WTC11 (cell line): ENCODE measurements around the gene LYPD3. TPM values are rescaled to one million over a fixed set of nuclear protein-coding genes. Genes with fewer than 3 reads are reported as not detected.

Source experiments
- ATAC-seq: fragments of 200-7000 bp; cut with Tn5 transposase; 2 replicates; pipeline ENCODE4 v1.10.0; 2021; ENCODE audit warnings: mild to moderate bottlenecking, moderate library complexity
- CTCF ChIA-PET: fragments of 300-600 bp; sonication (Branson Sonifier 250); formaldehyde crosslinking; loops from one replicate; lab custom pipeline; 2021; ENCODE audit warnings: antibody characterized with exemption; lab: Charles Lee
- POLR2A ChIA-PET: fragments of 350-600 bp; sonication (Branson Sonifier 250); formaldehyde crosslinking; loops from one replicate; lab custom pipeline; 2021; ENCODE audit warnings: antibody characterized with exemption; lab: Charles Lee
- DNase-seq: peaks from one replicate; pipeline ENCODE4 v3.0.0; 2021; ENCODE audit warnings: low spot score
- H3K27ac Mint-ChIP-seq: 2 replicates; pipeline ENCODE4 v1.8.0; 2021; ENCODE audit warnings: mixed read lengths
- H3K27me3 Mint-ChIP-seq: 2 replicates; pipeline ENCODE4 v1.8.0; 2021; ENCODE audit warnings: low read depth, mild to moderate bottlenecking, moderate library complexity, mixed read lengths
- H3K36me3 Mint-ChIP-seq: 2 replicates; pipeline ENCODE4 v1.8.0; 2021; ENCODE audit warnings: mixed read lengths
- H3K4me1 Mint-ChIP-seq: 2 replicates; pipeline ENCODE4 v1.8.0; 2022; ENCODE audit warnings: mixed read lengths
- H3K4me3 Mint-ChIP-seq: 2 replicates; pipeline ENCODE4 v1.8.0; 2021; ENCODE audit warnings: mild to moderate bottlenecking, moderate library complexity, mixed read lengths
- H3K9me3 Mint-ChIP-seq: 2 replicates; pipeline ENCODE4 v1.8.0; 2021; ENCODE audit warnings: mixed read lengths
- ATF1 ChIP-seq: sonication (generic); formaldehyde crosslinking; IDR thresholded peaks from 2 replicates; pipeline ENCODE4 v1.8.1; 2023; ENCODE audit warnings: mild to moderate bottlenecking, moderate library complexity, missing genetic modification reagents
- GRHL2 ChIP-seq: fragments of 250-450 bp; sonication (Bioruptor Pico); IDR thresholded peaks from 2 replicates; pipeline ENCODE4 v1.8.0; 2022; ENCODE audit warnings: mild to moderate bottlenecking, moderate library complexity; ENCODE audit not compliant: insufficient replicate concordance, severe bottlenecking
- KAT7 ChIP-seq: sonication (generic); formaldehyde crosslinking; IDR thresholded peaks from 2 replicates; pipeline ENCODE4 v1.8.1; 2023; ENCODE audit warnings: missing genetic modification reagents, mild to moderate bottlenecking, borderline replicate concordance
- RELA ChIP-seq: sonication (generic); formaldehyde crosslinking; IDR thresholded peaks from 2 replicates; pipeline ENCODE4 v1.8.1; 2022; ENCODE audit warnings: missing genetic modification reagents, mild to moderate bottlenecking, borderline replicate concordance
- RORB ChIP-seq: fragments of 250-450 bp; sonication (Bioruptor Pico); IDR thresholded peaks from 2 replicates; pipeline ENCODE4 v1.9.0; 2021; ENCODE audit warnings: mild to moderate bottlenecking
- SMAD3 ChIP-seq: sonication (generic); formaldehyde crosslinking; IDR thresholded peaks from 2 replicates; pipeline ENCODE4 v1.8.0; 2022; ENCODE audit warnings: missing genetic modification reagents, mild to moderate bottlenecking, borderline replicate concordance
- SP1 ChIP-seq: sonication (generic); formaldehyde crosslinking; conservative IDR thresholded peaks from 2 replicates; pipeline ENCODE4 v1.8.1; 2022; ENCODE audit warnings: missing genetic modification reagents
- TEAD4 ChIP-seq: sonication (generic); formaldehyde crosslinking; IDR thresholded peaks from 2 replicates; pipeline ENCODE4 v1.8.0; 2022; ENCODE audit warnings: mild to moderate bottlenecking, missing genetic modification reagents
- ZNF423 ChIP-seq: fragments of 250-450 bp; sonication (Bioruptor Pico); IDR thresholded peaks from 2 replicates; pipeline ENCODE4 v2.1.2; 2022; ENCODE audit warnings: mild to moderate bottlenecking, moderate library complexity
- total RNA-seq: library from RNA; stranded (reverse); gene quantifications from 3 replicates; pipeline ENCODE4 v1.2.3, GENCODE V29; 2021
- TF ChIP-seq, protein P1 (sequence below): sonication (generic); formaldehyde crosslinking; IDR thresholded peaks from 2 replicates; pipeline ENCODE4 v1.8.1; 2023; ENCODE audit warnings: mild to moderate bottlenecking, moderate library complexity, missing genetic modification reagents
- TF ChIP-seq, protein P2 (sequence below): sonication (generic); formaldehyde crosslinking; IDR thresholded peaks from 2 replicates; pipeline ENCODE4 v1.8.0; 2022; ENCODE audit warnings: mild to moderate bottlenecking, missing genetic modification reagents
- TF ChIP-seq, protein P3 (sequence below): sonication (generic); formaldehyde crosslinking; IDR thresholded peaks from 2 replicates; pipeline ENCODE4 v1.8.0; 2023; ENCODE audit warnings: missing genetic modification reagents
- TF ChIP-seq, protein P4 (sequence below): sonication (generic); formaldehyde crosslinking; IDR thresholded peaks from 2 replicates; pipeline ENCODE4 v1.8.1; 2023; ENCODE audit warnings: mild to moderate bottlenecking, missing genetic modification reagents, moderate library complexity
- TF ChIP-seq, protein P5 (sequence below): sonication (generic); formaldehyde crosslinking; IDR thresholded peaks from 2 replicates; pipeline ENCODE4 v1.8.0; 2023; ENCODE audit warnings: missing genetic modification reagents, mild to moderate bottlenecking, borderline replicate concordance
- TF ChIP-seq, protein P6 (sequence below): fragments of 250-450 bp; sonication (Bioruptor Pico); IDR thresholded peaks from 2 replicates; pipeline ENCODE4 v2.1.2; 2022; ENCODE audit warnings: mild to moderate bottlenecking, moderate library complexity
- TF ChIP-seq, protein P7 (sequence below): sonication (generic); formaldehyde crosslinking; IDR thresholded peaks from 2 replicates; pipeline ENCODE4 v1.8.1; 2022; ENCODE audit warnings: missing genetic modification reagents, borderline replicate concordance
- TF ChIP-seq, protein P8 (sequence below): sonication (generic); formaldehyde crosslinking; IDR thresholded peaks from 2 replicates; pipeline ENCODE4 v1.8.1; 2023; ENCODE audit warnings: mild to moderate bottlenecking, missing genetic modification reagents

Gene LYPD3
- total RNA-seq, 1 experiment from 2014 or later = 3.8 TPM

DNA sequence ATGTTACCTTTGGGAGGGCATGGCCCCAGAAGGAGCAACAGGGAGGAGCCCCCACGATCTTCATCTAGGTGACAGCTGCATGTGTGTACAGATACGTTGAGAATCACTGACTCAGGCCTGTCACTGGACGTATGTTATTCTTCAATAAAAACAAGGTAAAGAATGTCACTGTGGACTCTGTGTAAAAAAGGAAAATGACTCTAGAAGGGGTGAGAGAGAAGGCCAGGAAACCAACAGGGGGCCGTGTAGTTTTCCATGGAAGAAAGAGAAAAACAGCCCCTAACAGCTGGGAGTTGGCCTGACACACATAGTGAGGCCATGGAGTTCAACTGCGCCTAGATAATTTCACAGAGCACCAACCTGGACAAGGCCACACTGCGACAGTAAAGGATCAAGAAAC lies 1.9 kb upstream of the LYPD3 start (continued):
- TF ChIP-seq KAT7 (CRISPR knock-in tag) = no peak
- TF ChIP-seq, protein P1, sequence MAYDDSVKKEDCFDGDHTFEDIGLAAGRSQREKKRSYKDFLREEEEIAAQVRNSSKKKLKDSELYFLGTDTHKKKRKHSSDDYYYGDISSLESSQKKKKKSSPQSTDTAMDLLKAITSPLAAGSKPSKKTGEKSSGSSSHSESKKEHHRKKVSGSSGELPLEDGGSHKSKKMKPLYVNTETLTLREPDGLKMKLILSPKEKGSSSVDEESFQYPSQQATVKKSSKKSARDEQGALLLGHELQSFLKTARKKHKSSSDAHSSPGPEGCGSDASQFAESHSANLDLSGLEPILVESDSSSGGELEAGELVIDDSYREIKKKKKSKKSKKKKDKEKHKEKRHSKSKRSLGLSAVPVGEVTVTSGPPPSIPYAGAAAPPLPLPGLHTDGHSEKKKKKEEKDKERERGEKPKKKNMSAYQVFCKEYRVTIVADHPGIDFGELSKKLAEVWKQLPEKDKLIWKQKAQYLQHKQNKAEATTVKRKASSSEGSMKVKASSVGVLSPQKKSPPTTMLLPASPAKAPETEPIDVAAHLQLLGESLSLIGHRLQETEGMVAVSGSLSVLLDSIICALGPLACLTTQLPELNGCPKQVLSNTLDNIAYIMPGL (CRISPR knock-in tag) = no peak
- no peak for TF ChIP-seq RELA (CRISPR knock-in tag)
- TF ChIP-seq RORB (CRISPR knock-in tag) = no peak
- TF ChIP-seq, protein P2, sequence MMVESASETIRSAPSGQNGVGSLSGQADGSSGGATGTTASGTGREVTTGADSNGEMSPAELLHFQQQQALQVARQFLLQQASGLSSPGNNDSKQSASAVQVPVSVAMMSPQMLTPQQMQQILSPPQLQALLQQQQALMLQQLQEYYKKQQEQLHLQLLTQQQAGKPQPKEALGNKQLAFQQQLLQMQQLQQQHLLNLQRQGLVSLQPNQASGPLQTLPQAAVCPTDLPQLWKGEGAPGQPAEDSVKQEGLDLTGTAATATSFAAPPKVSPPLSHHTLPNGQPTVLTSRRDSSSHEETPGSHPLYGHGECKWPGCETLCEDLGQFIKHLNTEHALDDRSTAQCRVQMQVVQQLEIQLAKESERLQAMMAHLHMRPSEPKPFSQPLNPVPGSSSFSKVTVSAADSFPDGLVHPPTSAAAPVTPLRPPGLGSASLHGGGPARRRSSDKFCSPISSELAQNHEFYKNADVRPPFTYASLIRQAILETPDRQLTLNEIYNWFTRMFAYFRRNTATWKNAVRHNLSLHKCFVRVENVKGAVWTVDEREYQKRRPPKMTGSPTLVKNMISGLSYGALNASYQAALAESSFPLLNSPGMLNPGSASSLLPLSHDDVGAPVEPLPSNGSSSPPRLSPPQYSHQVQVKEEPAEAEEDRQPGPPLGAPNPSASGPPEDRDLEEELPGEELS = no peak
- TF ChIP-seq TEAD4 (CRISPR knock-in tag) = no peak
- TF ChIP-seq ZNF423 (CRISPR knock-in tag) = no peak

DNA sequence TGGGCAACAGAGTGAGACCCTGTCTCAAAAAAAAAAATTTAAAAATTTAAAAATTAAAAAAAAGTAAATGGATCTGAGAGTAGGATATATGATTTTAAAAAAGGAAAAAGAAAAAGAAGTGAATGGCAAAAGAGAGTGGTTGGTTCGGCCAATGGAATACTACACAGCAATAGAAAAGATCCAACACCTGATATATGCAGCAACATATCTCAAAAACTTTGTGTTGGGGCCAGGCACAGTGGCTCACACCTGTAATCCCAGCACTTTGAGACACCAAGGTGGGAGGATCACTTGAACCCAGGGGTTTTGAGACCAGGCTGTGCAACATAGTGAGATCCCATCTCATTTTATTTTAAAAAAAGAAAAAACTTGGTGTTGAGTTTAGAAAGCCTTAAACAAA lies 1.4 kb upstream of the LYPD3 start:
- Mint-ChIP-seq H3K27me3 (peaks cover 56% of the 10 kb centered on the region), H3K9me3 (no peaks in the 10 kb centered on the region), H3K27ac (no peak overlapping the region), H3K4me3 (no peak overlapping the region), H3K4me1 (peaks cover 11% of the 10 kb centered on the region), H3K36me3 (no peaks in the 10 kb centered on the region)
- ChIA-PET CTCF (interaction anchor here (0.7 to 5.0 kb wide), 3 partner anchors 19 to 88 kb away, joined by 4 to 66 read pairs (median 5); partner anchors contain the start of gene PHLDB3), POLR2A (no interaction called here)
- ATAC-seq = no peak
- DNase-seq = no peak
- TF ChIP-seq, protein P3, sequence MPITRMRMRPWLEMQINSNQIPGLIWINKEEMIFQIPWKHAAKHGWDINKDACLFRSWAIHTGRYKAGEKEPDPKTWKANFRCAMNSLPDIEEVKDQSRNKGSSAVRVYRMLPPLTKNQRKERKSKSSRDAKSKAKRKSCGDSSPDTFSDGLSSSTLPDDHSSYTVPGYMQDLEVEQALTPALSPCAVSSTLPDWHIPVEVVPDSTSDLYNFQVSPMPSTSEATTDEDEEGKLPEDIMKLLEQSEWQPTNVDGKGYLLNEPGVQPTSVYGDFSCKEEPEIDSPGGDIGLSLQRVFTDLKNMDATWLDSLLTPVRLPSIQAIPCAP (CRISPR knock-in tag) = no peak
- TF ChIP-seq SMAD3 = no peak
- TF ChIP-seq, protein P4, sequence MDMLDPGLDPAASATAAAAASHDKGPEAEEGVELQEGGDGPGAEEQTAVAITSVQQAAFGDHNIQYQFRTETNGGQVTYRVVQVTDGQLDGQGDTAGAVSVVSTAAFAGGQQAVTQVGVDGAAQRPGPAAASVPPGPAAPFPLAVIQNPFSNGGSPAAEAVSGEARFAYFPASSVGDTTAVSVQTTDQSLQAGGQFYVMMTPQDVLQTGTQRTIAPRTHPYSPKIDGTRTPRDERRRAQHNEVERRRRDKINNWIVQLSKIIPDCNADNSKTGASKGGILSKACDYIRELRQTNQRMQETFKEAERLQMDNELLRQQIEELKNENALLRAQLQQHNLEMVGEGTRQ (CRISPR knock-in tag) = no peak
- TF ChIP-seq, protein P2 = no peak
- TF ChIP-seq, protein P5, sequence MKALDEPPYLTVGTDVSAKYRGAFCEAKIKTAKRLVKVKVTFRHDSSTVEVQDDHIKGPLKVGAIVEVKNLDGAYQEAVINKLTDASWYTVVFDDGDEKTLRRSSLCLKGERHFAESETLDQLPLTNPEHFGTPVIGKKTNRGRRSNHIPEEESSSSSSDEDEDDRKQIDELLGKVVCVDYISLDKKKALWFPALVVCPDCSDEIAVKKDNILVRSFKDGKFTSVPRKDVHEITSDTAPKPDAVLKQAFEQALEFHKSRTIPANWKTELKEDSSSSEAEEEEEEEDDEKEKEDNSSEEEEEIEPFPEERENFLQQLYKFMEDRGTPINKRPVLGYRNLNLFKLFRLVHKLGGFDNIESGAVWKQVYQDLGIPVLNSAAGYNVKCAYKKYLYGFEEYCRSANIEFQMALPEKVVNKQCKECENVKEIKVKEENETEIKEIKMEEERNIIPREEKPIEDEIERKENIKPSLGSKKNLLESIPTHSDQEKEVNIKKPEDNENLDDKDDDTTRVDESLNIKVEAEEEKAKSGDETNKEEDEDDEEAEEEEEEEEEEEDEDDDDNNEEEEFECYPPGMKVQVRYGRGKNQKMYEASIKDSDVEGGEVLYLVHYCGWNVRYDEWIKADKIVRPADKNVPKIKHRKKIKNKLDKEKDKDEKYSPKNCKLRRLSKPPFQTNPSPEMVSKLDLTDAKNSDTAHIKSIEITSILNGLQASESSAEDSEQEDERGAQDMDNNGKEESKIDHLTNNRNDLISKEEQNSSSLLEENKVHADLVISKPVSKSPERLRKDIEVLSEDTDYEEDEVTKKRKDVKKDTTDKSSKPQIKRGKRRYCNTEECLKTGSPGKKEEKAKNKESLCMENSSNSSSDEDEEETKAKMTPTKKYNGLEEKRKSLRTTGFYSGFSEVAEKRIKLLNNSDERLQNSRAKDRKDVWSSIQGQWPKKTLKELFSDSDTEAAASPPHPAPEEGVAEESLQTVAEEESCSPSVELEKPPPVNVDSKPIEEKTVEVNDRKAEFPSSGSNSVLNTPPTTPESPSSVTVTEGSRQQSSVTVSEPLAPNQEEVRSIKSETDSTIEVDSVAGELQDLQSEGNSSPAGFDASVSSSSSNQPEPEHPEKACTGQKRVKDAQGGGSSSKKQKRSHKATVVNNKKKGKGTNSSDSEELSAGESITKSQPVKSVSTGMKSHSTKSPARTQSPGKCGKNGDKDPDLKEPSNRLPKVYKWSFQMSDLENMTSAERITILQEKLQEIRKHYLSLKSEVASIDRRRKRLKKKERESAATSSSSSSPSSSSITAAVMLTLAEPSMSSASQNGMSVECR (CRISPR knock-in tag) = no peak
- no peak for TF ChIP-seq ATF1
- TF ChIP-seq ZNF423 (CRISPR knock-in tag) = no peak
- TF ChIP-seq, protein P6, sequence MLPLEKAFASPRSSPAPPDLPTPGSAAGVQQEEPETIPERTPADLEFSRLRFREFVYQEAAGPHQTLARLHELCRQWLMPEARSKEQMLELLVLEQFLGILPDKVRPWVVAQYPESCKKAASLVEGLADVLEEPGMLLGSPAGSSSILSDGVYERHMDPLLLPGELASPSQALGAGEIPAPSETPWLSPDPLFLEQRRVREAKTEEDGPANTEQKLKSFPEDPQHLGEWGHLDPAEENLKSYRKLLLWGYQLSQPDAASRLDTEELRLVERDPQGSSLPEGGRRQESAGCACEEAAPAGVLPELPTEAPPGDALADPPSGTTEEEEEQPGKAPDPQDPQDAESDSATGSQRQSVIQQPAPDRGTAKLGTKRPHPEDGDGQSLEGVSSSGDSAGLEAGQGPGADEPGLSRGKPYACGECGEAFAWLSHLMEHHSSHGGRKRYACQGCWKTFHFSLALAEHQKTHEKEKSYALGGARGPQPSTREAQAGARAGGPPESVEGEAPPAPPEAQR (CRISPR knock-in tag) = no peak
- TF ChIP-seq, protein P7, sequence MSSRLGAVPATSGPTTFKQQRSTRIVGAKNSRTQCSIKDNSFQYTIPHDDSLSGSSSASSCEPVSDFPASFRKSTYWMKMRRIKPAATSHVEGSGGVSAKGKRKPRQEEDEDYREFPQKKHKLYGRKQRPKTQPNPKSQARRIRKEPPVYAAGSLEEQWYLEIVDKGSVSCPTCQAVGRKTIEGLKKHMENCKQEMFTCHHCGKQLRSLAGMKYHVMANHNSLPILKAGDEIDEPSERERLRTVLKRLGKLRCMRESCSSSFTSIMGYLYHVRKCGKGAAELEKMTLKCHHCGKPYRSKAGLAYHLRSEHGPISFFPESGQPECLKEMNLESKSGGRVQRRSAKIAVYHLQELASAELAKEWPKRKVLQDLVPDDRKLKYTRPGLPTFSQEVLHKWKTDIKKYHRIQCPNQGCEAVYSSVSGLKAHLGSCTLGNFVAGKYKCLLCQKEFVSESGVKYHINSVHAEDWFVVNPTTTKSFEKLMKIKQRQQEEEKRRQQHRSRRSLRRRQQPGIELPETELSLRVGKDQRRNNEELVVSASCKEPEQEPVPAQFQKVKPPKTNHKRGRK (CRISPR knock-in tag) = no peak
- no peak for TF ChIP-seq GRHL2 (CRISPR knock-in tag)
- TF ChIP-seq, protein P8, sequence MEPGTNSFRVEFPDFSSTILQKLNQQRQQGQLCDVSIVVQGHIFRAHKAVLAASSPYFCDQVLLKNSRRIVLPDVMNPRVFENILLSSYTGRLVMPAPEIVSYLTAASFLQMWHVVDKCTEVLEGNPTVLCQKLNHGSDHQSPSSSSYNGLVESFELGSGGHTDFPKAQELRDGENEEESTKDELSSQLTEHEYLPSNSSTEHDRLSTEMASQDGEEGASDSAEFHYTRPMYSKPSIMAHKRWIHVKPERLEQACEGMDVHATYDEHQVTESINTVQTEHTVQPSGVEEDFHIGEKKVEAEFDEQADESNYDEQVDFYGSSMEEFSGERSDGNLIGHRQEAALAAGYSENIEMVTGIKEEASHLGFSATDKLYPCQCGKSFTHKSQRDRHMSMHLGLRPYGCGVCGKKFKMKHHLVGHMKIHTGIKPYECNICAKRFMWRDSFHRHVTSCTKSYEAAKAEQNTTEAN = no peak
- TF ChIP-seq SP1 (CRISPR knock-in tag) = no peak
